DND-41 (cell line): ENCODE data around the gene EMC10.

Source experiments
- CTCF ChIP-seq: IDR thresholded peaks from 2 replicates; pipeline ENCODE4 v1.5.1; 2012; ENCODE audit warnings: borderline replicate concordance, low read length, moderate library complexity, mild to moderate bottlenecking; ENCODE audit not compliant: poor library complexity, severe bottlenecking; ENCODE audit errors: extremely low read depth
- EZH2 ChIP-seq: IDR thresholded peaks from 3 replicates; pipeline ENCODE4 v1.6.1; 2012; ENCODE audit warnings: borderline replicate concordance, low read depth, mild to moderate bottlenecking, moderate library complexity, low read length, inconsistent platforms; ENCODE audit not compliant: severe bottlenecking

- no peak for TF ChIP-seq CTCF
- no peak for TF ChIP-seq EZH2
Observed at GRCh38 chr19:50462970-50463369, 13.3 kb upstream of the EMC10 start.
